Measurements from ENCODE around the gene ACOT4.
"Not testable (repeated sequence)": the region's sequence is repeated elsewhere in the genome, so short reads cannot be mapped to it uniquely, and the experiment has no call there.

The ACOT4 gene, protein sequence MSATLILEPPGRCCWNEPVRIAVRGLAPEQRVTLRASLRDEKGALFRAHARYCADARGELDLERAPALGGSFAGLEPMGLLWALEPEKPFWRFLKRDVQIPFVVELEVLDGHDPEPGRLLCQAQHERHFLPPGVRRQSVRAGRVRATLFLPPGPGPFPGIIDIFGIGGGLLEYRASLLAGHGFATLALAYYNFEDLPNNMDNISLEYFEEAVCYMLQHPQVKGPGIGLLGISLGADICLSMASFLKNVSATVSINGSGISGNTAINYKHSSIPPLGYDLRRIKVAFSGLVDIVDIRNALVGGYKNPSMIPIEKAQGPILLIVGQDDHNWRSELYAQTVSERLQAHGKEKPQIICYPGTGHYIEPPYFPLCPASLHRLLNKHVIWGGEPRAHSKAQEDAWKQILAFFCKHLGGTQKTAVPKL

DNA sequence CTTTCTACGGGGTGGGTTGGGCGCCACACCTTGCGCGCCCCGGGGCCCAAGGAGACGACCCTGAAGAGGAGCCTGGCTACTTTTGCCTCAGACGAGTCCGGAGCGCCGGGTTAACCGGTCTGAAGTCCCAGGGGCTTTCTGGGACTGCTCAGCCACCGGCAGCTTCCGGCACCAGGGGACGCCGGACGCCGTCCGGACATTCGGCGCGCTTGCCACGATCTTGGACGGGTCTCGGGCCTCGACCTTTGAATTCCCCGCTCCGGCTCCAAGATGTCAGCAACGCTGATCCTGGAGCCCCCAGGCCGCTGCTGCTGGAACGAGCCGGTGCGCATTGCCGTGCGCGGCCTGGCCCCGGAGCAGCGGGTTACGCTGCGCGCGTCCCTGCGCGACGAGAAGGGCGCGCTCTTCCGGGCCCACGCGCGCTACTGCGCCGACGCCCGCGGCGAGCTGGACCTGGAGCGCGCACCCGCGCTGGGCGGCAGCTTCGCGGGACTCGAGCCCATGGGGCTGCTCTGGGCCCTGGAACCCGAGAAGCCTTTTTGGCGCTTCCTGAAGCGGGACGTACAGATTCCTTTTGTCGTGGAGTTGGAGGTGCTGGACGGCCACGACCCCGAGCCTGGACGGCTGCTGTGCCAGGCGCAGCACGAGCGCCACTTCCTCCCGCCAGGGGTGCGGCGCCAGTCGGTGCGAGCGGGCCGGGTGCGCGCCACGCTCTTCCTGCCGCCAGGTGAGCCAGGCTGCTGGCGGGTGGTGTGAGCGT is at the start of gene ACOT4:
ACOT4 (plus strand) TSS at position 184 of the 760 bp plus-strand sequence; CDS start at position 271, 87 bp downstream.
- DNase-seq, result peak; percentile 64

DNA sequence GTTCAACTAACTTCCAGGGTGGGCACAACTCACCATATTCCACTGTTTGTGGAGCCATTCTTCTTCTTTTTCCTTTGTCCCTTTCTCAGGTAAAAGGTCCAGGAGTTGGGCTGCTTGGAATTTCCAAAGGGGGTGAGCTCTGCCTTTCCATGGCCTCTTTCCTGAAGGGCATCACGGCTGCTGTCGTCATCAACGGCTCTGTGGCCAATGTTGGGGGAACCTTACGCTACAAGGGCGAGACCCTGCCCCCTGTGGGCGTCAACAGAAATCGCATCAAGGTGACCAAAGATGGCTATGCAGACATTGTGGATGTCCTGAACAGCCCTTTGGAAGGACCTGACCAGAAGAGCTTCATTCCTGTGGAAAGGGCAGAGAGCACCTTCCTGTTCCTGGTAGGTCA is 48.7 kb upstream of the ACOT4 start:
- not testable (repeated sequence) for DNase-seq

DNA sequence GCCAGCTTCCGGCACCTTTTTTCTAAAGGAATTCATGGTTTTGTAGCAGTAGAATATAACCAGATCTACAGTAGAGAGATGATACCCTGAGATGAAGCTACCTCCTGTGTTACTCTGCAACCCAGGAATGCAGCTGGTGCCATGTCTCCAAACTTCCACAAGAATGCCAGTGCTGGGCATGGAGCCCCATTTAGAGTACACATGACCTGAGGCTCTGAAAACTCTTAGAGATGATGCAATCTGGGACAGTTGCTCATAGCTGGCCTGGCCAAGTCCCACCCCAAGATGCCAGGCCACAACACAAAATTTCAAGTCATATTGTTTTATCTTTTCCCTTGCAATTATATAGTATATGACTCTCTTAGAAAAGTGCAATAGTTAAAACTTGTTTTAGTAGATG is 46.3 kb upstream of the ACOT4 start:
- not testable (repeated sequence) for DNase-seq

DNA sequence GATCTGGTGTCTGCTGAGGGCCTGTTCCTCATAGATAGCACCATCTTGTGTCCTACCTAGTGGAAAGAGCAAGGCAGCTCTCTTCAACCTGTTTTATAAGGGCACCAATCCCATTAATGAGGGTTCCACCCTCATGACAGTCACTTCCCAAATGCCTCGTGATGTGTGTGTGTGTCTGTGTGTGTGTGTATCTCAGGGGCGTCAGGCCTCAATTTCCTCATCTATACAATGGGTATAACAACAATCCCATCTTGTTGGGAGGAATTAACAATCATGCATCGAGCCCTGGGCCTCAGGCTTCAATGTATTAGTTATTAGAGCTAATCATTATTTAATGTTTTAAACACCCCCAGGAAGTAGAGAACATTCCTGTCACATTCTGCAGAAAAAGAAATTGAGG is 42.6 kb upstream of the ACOT4 start:
- DNase-seq, result not testable (repeated sequence)

DNA sequence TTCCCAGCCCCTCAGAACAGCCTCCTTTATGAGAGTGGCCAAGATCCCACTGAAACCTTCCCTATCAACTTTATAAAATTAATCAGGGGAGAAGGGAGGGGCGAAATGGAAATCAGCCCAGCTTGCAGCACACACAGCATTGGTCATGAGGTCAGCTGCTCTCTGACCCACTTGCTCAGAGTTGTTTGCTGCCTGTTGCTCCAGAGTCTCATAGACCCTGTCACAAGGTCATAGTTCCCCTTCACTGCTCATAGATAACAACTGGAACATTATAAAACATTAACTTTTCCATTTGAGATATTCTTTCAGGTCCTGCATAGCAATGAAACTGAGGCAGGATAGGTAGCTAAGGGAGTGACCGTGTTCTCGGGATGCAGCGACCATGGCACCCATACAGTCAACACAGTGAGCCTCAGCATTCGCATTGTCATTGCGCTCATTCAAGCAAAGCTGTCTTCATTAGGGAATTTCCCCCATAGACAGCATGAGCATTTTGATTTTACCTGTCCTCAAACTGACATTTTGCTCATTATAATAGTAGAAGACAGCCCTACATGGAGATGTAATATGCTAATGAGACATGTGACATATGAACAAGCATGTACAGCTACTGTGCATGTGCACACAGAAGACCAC is 41.7 kb upstream of the ACOT4 start:
- DNase-seq, result not testable (repeated sequence)

DNA sequence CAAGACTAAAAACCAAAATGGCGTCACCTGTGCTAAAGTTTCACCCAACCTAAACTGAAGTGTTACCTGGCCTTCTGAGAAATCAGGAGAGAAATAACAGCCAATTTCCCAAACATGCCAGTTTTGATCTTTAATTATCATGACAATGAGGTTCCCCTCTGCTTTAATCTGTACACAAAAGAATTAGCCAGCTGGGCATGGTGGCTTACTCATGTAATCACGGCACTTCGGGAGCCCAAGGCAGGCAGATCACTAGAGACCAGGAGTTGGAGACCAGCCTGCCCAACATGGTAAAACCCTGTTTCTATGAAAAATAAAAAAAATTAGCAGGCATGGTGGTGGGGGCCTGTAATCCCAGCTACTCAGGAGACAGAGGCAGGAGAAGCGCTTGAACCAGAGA is 37.8 kb upstream of the ACOT4 start:
- DNase-seq, result no peak

DNA sequence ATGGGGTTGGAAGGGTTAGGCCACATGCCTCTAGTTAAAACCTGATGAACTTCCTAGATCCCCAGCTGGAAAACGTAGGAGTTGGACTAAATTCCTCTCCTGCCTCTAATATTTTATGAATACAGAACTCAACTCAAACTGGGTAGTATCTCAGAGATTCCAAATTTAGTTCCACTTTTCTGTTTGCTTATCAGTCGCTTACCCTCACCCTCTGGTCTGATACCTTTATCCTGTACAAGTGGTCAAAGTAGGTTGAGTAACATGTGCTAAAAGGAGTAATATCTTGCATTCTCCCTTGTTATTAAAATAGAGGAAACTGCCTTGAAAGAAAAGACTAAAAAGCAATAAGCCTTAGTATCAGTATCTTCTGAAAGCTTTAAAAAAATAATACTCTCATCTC is 34.5 kb upstream of the ACOT4 start:
- not testable (repeated sequence) for DNase-seq

DNA sequence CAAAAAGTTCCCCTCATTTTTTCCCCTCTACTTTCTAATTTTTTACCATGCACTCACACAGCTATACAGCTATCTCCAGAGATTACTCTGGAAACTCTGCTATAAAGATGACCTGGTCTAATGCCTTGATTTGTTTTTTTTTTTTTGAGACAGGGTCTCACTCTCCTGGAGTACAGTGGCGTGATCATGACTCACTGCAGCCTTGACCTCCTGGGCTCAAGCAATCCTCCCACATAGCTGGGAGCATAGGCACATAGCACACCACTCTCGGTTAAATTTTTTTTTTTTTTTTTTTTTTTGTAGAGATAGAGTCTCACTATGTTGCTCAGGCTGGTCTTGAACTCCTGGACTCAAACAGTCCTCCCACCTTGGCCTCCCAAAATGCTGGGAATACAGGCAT is 33.4 kb upstream of the ACOT4 start:
- not testable (repeated sequence) for DNase-seq

DNA sequence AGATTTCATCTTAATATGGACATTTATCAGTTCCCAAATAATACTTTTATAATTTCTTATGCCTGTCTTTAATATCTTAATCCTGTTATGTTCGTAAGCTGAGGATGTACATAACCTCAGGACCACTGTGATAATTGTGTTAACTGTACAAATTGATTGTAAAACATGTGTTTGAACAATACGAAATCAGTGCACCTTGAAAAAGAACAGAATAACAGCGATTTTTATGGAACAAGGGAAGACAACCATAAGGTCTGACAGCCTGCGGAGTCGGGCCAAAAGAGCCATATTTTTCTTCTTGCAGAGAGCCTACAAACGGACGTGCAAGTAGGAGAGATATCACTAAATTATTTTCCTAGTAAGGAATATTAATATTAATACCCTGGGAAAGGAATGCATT is 29.4 kb upstream of the ACOT4 start:
- not testable (repeated sequence) for DNase-seq

DNA sequence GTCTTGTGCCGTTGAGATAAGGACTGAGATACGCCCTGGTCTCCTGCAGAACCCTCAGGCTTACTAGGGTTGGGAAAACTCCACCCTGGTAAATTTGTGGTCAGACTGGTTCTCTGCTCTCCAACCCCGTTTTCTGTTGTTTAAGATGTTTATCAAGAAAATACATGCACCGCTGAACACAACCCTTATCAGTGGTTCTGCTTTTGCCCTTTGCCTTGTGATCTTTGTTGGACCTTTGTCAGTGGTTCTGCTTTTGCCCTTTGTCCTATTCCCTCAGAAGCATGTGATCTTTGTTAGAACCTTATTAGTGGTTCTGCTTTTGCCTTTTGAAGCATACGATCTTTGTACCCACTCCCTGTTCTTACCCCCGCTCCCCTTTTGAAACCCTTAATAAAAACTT is 29.0 kb upstream of the ACOT4 start:
- DNase-seq, result not testable (repeated sequence)

DNA sequence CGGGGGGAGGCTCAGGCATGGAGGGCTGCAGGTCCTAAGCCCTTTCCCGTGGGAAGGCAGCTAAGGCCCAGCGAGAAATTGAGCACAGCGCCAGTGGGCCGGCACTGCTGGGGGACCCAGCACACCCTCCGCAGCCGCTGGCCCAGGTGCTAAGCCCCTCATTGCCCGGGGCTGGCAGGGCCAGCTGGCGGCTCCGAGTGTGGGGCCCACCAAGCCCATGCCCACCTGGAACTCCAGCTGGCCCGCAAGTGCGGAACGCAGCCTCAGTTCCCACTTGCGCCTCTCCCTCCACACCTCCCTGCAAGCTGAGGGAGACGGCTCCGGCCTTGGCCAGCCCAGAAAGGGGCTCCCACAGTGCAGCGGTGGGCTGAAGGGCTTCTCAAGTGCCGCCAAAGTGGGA is 25.2 kb upstream of the ACOT4 start:
- DNase-seq, result not testable (repeated sequence)

DNA sequence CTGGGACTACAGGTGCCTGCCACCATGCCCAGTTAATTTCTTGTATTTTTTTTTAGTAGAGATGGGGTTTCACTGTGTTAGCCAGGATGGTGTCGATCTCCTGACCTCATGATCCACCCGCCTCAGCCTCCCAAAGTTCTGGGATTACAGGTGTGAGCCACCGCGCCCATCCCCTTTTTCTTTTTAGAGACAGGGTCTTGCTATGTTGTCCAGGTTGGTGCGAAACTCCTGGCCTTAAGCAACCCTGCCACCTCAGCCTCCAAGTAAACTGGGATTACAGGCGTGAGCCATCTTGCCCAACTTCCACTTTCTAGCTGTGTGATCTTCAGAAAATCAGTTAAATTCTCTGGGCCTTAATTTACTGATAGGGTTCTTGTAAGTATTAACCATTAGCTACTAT is 24.7 kb upstream of the ACOT4 start:
- not testable (repeated sequence) for DNase-seq

DNA sequence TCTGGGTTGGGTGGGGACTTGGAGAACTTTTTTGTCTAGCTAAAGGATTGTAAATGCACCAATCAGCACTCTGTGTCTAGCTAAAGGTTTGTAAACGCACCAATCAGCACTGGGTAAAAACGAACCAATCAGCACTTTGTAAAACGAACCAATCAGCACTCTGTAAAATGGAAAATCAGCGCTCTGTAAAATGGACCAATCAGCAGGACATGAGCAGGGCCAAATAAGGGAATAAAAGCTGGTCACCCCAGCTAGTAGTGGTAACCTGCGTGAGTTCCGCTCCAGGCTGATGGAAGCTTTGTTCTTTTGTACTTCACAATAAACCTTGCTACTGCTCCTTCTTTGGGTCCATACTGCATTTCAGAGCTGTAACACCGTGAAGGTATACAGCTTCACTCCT is 24.3 kb upstream of the ACOT4 start:
- DNase-seq, result no peak

DNA sequence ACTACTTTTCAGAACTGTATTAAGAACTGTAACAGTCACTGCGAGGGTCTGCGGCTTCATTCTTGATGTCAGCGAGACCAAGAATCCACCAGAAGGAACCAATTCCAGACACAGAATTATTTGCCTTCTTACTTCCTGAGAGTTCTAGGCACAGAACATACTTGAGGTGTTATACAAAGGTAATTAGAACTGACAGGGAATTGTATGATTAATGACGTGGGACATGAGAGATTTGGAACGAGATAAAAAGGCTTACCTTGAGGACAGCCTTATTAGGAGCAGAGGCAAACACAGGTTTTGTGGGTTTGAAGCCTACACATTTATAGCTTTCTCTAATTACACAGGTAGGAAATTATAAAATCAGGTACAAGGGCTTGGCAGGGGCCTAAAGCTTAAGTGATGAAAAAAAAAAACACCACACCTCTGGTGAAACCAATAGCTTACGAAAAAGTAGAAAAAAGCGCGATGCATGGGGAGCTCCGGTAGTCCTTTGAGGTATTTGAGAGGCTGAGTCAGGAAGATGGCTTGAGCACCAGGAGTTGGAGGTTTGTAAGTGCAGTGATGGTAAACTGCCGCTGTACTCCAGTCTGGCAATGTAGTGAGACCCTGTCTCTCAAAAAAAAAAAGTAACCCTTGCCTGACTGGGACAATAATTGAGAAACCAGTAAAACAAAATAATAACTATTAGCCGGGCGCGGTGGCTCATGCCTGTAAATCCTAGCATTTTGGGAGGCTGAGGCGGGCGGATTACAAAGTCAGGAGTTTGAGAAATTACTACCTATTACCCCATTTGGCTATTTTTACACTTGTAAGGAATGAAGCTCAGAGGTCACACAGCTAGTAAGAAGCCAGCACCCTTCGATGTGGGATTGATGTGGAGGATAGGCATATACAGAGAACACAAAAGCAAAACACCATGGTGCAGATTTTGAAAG is 23.5 kb upstream of the ACOT4 start:
- DNase-seq, result peak; percentile 44

DNA sequence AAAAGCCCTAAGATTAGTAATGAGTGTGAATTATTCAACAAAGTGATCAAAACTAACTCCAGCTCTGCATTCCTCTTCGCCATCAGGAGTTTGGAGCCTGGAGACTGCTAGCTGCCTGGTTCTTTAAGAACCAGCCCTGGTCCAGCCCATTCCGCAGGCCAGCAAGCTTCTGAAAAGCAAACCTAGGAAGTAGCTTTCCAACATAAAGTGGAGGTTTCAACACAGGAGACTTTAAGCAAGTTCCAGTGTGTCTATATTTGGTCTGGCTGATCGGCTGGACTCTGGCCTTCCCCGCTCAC is 22.8 kb upstream of the ACOT4 start:
- DNase-seq, result not testable (repeated sequence)

DNA sequence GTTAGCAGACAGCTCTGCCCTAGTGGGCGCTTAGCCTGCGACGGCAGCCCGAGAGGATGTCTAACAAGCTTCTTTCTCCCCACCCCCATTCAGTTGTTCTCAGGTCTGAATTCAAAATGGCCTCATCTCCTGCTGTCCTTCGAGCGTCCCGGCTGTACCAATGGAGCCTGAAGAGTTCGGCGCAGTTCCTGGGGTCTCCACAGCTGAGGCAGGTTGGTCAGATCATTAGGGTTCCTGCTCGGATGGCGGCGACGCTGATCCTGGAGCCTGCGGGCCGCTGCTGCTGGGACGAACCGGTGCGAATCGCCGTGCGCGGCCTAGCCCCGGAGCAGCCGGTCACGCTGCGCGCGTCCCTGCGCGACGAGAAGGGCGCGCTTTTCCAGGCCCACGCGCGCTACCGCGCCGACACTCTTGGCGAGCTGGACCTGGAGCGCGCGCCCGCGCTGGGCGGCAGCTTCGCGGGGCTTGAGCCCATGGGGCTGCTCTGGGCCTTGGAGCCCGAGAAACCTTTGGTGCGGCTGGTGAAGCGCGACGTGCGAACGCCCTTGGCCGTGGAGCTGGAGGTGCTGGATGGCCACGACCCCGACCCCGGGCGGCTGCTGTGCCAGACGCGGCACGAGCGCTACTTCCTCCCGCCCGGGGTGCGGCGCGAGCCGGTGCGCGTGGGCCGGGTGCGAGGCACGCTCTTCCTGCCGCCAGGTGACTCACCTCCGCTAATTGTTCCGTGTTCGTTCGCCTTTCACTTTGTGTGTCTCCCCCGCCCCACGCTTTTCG is 22.3 kb upstream of the ACOT4 start, which contains the start of gene ACOT2:
ACOT2 (plus strand) TSS at position 29 of the 774 bp plus-strand sequence; CDS start at position 57, 28 bp downstream.
- DNase-seq, result peak; percentile 90

DNA sequence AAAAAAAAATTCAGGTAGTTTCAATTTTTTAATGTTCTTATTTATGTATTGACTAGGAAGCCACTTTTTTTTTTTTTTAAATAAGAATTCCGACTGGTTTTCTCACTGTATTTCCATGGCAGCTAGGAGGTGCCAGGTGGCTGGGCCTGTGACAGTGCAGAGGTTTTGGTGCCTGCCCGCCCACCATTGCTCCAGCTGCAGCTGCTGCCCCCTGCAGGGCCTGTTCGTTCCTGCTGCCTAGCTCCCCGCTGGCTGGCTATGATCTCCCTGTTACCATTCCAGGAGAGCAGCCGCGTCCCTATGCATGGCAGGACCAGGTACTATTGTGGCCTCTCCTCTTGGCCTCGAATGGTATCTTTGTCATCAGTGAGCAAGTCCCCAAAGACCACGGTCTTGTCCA is 20.8 kb upstream of the ACOT4 start:
- DNase-seq, result peak; percentile 75

DNA sequence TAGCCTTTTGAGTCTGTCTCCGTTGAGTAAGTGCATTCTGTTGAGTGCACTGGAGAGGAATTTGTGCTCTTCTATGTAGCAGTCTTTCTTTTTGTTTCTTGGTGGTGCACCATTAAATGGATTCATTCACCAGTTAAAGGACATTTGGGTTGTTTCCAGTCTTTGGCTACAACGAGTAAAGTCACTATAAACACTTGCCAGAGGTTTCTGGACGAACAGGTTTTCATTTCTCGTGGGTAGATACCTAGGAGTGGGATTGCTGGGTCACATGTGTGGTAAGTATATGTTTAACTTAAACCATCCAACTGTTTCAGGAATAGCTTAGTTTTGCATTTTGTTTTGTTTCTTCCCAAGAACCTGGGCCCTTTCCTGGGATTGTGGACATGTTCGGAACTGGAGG is 18.6 kb upstream of the ACOT4 start:
- not testable (repeated sequence) for DNase-seq

DNA sequence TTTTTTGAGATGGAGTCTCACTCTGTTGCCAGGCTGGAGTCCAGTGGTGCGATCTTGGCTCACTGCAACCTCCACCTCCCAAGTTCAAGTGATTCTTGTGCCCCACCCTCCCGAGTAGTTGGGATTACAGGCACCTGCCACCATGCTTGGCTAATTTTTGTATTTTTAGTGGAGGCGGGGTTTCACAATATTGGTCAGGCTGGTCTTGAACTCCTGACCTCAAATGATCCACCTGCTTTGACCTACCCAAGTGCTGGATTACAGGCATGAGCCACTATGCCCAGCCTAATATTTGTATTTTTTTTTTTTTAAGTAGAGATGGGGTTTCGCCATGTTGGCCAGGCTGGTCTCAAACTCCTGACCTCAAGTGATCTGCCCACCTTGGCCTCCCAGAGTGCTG is 17.9 kb upstream of the ACOT4 start:
- DNase-seq, result not testable (repeated sequence)

DNA sequence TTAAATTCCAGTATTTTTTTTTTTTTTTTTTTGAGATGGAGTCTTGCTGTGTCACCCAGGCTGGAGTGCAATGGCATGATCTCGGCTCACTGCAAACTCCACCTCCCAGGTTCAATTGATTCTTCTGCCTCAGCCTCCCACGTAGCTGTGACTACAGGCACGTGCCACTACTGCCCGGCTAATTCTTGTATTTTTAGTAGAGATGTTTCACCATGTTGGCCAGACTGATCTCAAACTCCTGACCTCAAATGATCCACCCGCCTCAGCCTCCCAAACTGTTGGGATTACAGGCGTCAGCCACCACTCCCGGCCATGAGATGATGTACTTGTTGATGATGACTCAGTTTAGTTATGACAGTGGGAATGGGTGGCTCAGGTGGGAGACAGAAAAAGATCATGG is 17.4 kb upstream of the ACOT4 start:
- not testable (repeated sequence) for DNase-seq

DNA sequence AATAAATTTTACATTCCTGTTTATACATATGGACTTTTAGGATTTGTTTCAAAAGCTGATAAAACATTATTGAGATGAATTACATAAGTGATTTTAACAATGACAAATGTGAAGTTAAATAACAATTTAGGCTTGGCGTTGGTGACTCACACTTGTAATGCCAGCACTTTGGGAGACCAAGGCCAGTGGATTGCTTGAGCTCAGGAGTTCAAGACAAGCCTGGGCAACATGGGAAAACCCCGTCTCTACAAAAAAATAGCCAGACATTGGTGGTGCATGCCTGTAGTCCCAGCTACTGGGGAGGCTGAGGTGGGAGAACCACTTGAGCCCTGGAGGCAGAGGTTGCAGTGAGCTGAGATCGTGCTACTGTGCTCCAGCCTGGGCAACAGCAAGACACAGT is 15.3 kb upstream of the ACOT4 start:
- DNase-seq, result no peak

DNA sequence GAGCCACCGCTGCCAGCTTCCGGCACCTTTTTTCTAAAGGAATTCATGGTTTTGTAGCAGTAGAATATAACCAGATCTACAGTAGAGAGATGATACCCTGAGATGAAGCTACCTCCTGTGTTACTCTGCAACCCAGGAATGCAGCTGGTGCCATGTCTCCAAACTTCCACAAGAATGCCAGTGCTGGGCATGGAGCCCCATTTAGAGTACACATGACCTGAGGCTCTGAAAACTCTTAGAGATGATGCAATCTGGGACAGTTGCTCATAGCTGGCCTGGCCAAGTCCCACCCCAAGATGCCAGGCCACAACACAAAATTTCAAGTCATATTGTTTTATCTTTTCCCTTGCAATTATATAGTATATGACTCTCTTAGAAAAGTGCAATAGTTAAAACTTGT is 14.5 kb upstream of the ACOT4 start:
- not testable (repeated sequence) for DNase-seq
